Measurements from ENCODE around the gene OSGEP. TPM values are rescaled to one million over a fixed set of nuclear protein-coding genes. Genes with fewer than 3 reads are reported as not detected.

OSGEP gene
- total RNA-seq, 4 donors from 2014 or later, result 56.7 to 88.8 (median 75.0) TPM

- H3K9me3 ChIP-seq, result no peaks in the 10 kb centered on the region
- peaks cover 7 to 15% of the 10 kb centered on the region in 2 donors for H3K4me1 ChIP-seq
- no peak for DNase-seq
- H3K27ac ChIP-seq, result no peak overlapping the region
- 72 to 74% methylated on average over 6 of the region's 6 CpGs for WGBS, 2 donors
- TF ChIP-seq POLR2A (IDR thresholded peaks at IDR 0.05), result no peak
- no peak for TF ChIP-seq CTCF (IDR thresholded peaks at IDR 0.05)
- intact Hi-C loops (cut with DNase I), result no loop called here
- no peak overlapping the region for H3K4me3 ChIP-seq (replicated peaks in 1 of 3)
- no peaks in the 10 kb centered on the region for H3K27me3 ChIP-seq
- H3K36me3 ChIP-seq, result no peaks in the 10 kb centered on the region
These were observed 36.0 kb upstream of the OSGEP start for GRCh38 chr14:20490563-20490962.

- H3K4me3 ChIP-seq (replicated peaks in 1 of 3), result no peak overlapping the region
- DNase-seq, result no peak
- no peak for TF ChIP-seq CTCF (IDR thresholded peaks at IDR 0.05)
- TF ChIP-seq POLR2A (IDR thresholded peaks at IDR 0.05), result no peak
- H3K36me3 ChIP-seq, result no peaks in the 10 kb centered on the region
- no peaks in the 10 kb centered on the region for H3K27me3 ChIP-seq
- no peaks in the 10 kb centered on the region for H3K9me3 ChIP-seq
- WGBS, 2 donors, result 32 to 33% methylated on average over 6 of the region's 6 CpGs
- intact Hi-C loops (cut with DNase I), result no loop called here
- peak overlapping the region in 2 of 3 donors; percentile 18 to 36 for H3K27ac ChIP-seq
- peaks cover 7 to 15% of the 10 kb centered on the region in 2 donors for H3K4me1 ChIP-seq
These were observed 34.7 kb upstream of the OSGEP start for GRCh38 chr14:20489093-20489994.

- no peaks in the 10 kb centered on the region for H3K36me3 ChIP-seq
- intact Hi-C loops (cut with DNase I), result no loop called here
- no peak for TF ChIP-seq POLR2A (IDR thresholded peaks at IDR 0.05)
- TF ChIP-seq CTCF (IDR thresholded peaks at IDR 0.05), result no peak
These were observed 32.7 kb upstream of the OSGEP start for GRCh38 chr14:20487396-20487725.

GRCh38 chr14:20486684-20487395 lies 32.2 kb upstream of the OSGEP start:
- Histone ChIP-seq H3K4me3 (replicated peaks in 1 of 3) (no peak overlapping the region), H3K4me1 (peaks cover 7 to 15% of the 10 kb centered on the region in 2 donors), H3K36me3 (no peaks in the 10 kb centered on the region), H3K27me3 (no peaks in the 10 kb centered on the region), H3K27ac (no peak overlapping the region), H3K9me3 (no peaks in the 10 kb centered on the region)
- 80 to 83% methylated on average over 8 of the region's 8 CpGs for WGBS, 2 donors
- TF ChIP-seq CTCF (IDR thresholded peaks at IDR 0.05), result no peak
- TF ChIP-seq POLR2A (IDR thresholded peaks at IDR 0.05), result no peak
- no peak for DNase-seq
- intact Hi-C loops (cut with DNase I), result no loop called here

More at GRCh38 chr14:20487396-20487725, 32.7 kb upstream of the OSGEP start:
- Histone ChIP-seq H3K4me1 (peaks cover 7 to 15% of the 10 kb centered on the region in 2 donors), H3K4me3 (replicated peaks in 1 of 3) (no peak overlapping the region), H3K9me3 (no peaks in the 10 kb centered on the region), H3K27me3 (no peaks in the 10 kb centered on the region), H3K27ac (no peak overlapping the region)
- DNase-seq, result no peak

GRCh38 chr14:20485900-20486299 lies 31.3 kb upstream of the OSGEP start:
- Histone ChIP-seq H3K9me3 (no peaks in the 10 kb centered on the region), H3K27me3 (no peaks in the 10 kb centered on the region), H3K27ac (no peak overlapping the region), H3K4me1 (peaks cover 7 to 15% of the 10 kb centered on the region in 2 donors), H3K36me3 (no peaks in the 10 kb centered on the region), H3K4me3 (replicated peaks in 1 of 3) (no peak overlapping the region)
- TF ChIP-seq CTCF (IDR thresholded peaks at IDR 0.05) (no peak), POLR2A (IDR thresholded peaks at IDR 0.05) (no peak)
- no peak for DNase-seq
- intact Hi-C loops (cut with DNase I), result no loop called here
- WGBS, 2 donors, result 72 to 73% methylated on average over 7 of the region's 7 CpGs

Data from thyroid gland (tissue), 4 donors.